GM19455 (cell line): ENCODE data around the gene TMEM80.
"Not testable (repeated sequence)": the region's sequence is repeated elsewhere in the genome, so short reads cannot be mapped to it uniquely, and the experiment has no call there.

ENCODE experiments used
- ATAC-seq: cut with Tn5 transposase; IDR thresholded peaks from one replicate; pipeline ENCODE4 v1.9.1; 2021; ENCODE audit not compliant: unreplicated experiment

Gene TMEM80

GRCh38 chr11:679271-680207 is 16.1 kb upstream of the TMEM80 start:
- no peak for ATAC-seq

- ATAC-seq, result no peak
Observed at GRCh38 chr11:680476-680875, 15.1 kb upstream of the TMEM80 start.

- no peak for ATAC-seq
Observed at GRCh38 chr11:680970-681369, 14.6 kb upstream of the TMEM80 start.

DNA sequence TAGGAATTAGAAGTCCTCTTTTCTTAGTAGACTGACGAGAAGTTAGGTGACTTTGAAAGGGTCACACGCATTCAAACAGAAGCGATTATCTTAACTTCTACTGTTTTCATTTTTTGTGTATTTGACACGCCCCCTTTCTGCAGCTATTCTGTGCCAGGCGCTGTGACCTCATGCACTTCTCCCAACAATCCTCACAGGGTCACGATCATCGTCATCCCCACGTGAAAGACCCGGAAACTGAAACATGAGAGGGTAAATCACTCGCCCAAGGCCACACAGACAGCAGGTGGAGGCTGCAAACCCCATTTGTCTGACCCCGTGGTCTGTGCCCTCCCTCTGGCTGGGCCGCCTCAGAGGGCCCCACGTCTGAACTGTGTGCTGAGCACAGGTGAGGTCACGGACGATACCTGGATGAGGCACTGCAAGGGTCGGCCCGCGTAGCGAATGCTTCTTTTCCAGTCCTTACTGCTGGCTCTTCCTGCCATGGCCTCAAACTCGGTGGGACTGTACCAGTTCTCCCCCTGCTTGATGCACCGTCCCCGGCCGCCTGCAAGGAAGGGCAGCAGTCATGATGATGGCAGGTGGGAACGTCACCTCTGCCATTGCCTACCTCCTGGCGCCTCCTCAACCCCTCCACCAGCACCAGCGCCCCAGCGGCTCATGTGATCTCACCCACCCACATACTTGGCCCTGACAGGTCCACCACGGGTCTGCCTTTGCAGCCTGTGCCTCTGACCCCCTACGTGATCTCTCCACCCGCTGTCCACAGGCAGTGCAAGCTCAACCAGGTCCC is 9.0 kb upstream of the TMEM80 start:
- no peak for ATAC-seq

DNA sequence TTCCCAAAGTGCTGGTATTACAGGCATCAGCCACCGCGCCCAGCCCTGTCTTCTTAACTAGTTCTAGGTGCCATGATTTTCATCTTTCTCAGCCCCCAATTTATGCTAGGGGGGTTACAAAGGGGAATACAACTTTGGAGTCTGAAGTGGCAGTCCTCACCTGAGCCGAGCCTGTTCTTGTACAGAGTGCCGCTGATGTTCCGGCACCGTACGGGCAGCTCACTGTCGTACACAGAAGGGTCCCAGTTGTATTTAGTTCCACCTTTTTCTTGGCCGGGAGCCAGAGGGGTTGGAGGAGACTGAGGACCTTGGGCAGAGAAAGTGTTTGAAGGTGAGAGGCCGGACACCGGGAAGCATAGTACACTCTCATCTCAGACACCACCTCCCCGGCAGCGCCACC is 7.9 kb upstream of the TMEM80 start:
- no peak for ATAC-seq

GRCh38 chr11:688681-689080 is 6.9 kb upstream of the TMEM80 start:
- ATAC-seq, result no peak

- no peak for ATAC-seq
Observed at GRCh38 chr11:689625-690024, 6.0 kb upstream of the TMEM80 start.

GRCh38 chr11:690244-690643 is 5.4 kb upstream of the TMEM80 start:
- not testable (repeated sequence) for ATAC-seq

DNA sequence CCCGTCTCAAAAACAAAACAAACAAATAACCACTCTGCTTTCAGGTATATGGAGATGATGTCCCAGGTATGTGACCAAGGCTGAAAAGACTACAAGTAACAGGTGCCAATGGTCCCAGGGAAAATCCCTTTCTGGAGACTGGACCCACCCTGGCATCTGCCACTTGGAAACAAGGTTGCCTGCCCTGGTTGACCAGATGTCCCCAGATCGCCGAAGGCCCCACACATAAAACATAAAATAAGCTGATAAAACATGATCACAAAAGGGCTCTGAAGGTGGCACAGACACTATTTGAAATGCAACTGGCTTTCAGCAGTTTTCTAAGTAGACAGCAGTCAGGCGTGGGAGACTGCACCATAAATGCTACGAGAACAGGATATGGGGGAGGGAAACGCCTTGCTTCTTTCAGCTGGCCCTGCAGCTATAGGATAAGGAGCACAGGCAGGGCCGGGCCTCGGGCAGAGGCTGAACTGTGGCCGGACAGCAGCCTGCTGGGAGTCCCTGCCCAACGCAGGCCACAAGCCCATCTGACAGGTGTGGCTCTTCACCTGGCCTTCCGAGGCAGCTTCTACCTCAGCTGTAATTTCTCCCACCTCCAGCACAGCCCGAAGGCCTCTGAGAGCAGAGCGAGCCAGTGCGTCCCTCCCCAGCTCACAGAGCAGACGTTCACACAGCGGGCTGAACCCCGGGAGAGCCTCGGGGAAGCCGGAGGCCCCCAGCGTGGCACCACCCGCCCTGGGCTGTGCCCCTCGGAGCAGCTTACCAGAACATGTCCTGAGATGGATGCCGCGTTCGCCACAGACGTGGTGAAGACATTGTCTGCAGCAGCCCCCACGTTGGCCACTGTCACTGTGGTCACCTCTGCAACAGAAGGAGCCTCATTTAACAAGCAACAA is 4.6 kb upstream of the TMEM80 start:
- no peak for ATAC-seq

DNA sequence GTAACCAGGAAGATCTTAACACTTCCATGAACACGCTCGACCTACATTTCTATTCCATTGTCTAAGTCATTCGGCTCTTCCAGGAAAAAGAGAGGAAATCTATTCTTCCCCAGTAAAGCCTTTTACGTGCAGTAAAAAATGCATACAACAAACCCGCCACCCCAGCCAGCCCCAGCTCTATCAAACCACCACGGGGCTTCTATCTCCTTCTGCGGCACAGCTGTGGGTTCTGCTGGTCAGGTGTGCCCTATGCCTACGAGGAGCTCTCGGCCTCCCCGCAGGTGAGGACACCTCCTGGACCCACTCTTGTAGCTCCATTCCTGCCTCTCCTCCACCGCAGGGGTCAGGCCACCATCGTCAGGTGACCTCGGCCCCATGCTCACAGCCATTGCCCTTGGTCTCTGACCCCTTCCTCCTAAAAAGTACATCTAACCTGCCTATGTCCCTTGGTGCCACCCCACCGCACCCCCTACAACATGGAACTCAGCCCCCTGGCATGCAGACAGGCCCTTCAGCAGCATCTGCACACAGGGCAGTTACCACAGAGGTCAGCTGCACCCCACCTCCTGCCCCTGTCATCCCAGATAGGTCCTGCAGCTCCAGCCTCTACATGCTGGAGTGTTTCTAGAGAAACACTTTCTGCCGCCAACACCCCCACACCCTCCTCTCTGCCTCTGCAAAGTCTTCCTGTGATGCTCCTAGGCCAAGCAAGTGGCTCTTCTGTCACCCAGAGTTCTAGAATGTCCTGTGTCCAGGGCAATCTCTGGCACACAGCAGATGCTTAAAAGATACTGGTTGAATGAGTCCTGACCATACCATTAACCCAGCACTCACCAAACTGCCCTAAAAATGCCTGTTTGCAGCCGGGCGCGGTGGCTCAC is 3.7 kb upstream of the TMEM80 start:
- no peak for ATAC-seq

GRCh38 chr11:692824-693414 is 2.7 kb upstream of the TMEM80 start:
- no peak for ATAC-seq

DNA sequence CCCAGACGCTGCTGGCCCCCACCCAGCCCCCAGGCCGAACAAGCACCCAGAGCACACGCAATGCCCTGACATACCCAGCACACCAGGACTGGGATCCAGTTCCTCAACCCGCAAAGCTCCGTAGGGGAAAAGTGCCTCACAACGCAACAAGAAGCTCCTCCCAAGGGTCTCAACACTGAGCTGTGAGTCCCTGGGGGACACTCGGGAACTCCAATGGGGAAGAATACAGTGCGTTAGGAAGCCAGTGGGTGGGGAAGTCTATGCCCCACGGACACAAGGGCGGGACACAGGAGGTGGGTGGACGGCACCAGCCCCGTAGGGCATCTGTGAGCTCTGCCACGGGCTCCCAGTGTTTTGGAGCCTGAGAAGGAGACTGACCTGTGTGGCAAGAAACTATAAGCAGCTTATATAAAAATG is 2.2 kb upstream of the TMEM80 start:
- ATAC-seq, result no peak

DNA sequence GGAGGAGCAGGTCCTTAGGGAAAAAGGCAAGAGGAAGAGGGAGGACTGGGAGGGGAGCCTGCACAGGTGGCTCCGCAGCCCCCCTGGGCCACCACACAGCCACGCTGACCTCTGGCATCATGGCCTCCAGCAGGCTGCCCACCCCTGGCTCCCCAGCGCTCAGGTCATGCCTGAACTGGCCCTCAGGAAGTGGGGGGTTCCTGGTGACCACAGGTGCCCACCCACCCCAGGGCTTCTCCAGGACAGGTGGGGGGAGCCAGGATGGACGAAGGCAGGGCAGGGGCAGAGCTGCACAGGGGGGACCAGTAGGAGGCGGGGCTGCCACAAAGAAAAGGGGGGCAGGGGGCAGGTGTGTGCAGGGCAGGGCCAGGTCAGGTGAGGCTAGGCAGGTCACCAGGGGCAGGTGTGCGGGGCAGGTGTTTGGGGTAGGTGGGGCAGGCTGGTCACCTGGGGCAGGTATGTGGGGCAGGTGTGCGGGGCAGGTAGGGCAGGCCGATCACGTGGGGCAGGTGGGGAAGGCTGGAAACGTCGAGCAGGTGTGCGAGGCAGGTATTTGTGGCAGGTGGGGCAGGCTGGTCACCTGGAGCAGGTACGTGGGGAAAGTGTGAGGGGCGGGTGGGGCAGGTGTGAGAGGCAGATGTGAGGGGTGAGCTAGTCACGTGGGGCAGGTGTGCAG is 1.6 kb upstream of the TMEM80 start:
- no peak for ATAC-seq

DNA sequence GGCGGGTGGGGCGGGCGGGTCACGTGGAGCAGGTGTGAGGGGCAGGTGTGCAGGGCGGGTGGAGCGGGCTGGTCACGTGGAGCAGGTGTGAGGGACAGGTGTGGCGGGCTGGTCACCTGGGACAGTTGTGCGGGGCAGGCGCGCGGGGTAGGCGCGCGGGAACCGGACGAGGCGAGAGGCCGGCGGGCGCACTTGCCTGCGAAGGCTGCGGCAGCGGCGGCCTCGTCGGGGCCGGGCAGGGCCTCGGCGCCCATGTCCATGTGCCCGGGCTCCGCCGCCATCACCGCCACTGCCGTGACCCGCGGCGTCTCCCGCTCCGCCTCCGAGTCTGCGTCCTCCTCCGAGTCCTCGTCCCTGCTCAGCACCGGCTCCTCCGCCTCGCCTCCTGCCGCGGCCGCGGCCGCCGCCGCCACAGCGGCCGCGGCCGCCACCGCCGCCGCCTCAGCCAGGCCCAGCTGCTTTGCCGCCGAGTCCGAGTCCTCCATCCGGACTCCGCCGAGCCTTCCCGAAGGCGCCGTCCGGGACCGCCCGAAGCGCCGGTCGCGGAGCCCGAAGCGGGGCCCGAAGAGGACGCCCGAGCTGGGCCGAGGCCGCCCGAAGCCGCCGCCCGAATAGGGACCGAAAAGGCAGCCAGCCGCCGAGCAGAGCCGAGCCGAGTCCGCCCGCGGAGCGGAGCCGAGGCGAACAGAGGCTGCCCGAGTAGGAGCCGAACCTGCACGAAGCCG is 891 bp upstream of the TMEM80 start, which contains the start of gene DEAF1:
Gene DEAF1 (minus strand): TSS at position 660 of the 725 bp plus-strand sequence. CDS start 175 bp downstream, at position 485.
- peak; percentile 77 for ATAC-seq

DNA sequence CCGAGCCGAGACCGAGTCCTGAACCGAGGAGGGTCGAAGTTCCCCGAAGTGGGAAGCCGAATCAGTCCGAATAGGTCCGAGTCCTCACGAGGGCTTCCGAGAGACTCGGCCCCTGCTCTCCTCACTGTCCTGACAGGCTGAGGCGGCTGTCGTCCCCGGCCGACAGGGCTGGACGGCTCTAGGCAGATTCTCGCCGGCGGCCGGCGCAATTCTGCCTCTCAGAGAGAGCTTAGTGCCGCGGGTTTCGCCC is 403 bp upstream of the TMEM80 start:
- no peak for ATAC-seq

GRCh38 chr11:696955-697491 is 1.4 kb downstream of the TMEM80 start:
- no peak for ATAC-seq

- ATAC-seq, result no peak
Observed at GRCh38 chr11:697811-698311, 2.2 kb downstream of the TMEM80 start.

- no peak for ATAC-seq
Observed at GRCh38 chr11:698493-699115, 3.0 kb downstream of the TMEM80 start.
